Smooth muscle cell (in vitro differentiated cells): ENCODE data around the gene SLC37A3. TPM values are rescaled to one million over a fixed set of nuclear protein-coding genes. Genes with fewer than 3 reads are reported as not detected.

Source experiments
- DNase-seq: peaks from one replicate; lab custom pipeline; 2025; ENCODE audit not compliant: unreplicated experiment; lab: John Stamatoyannopoulos, UW
- H2AFZ ChIP-seq: fragments of 200-600 bp; sonication (generic); 2 replicates; pipeline ENCODE4 v1.6.0; 2016; ENCODE audit warnings: antibody characterized with exemption, low read depth, mild to moderate bottlenecking
- H3F3A ChIP-seq: fragments of 200-600 bp; sonication (generic); 2 replicates; pipeline ENCODE4 v1.6.0; 2017; ENCODE audit warnings: antibody characterized with exemption, low read depth
- H3K27ac ChIP-seq: fragments of 200-600 bp; sonication (generic); 2 replicates; pipeline ENCODE4 v1.5.1; 2016; ENCODE audit warnings: low read depth, mild to moderate bottlenecking
- H3K27me3 ChIP-seq: fragments of 200-600 bp; sonication (generic); 2 replicates; pipeline ENCODE4 v1.6.1; 2016; ENCODE audit warnings: low read depth, mild to moderate bottlenecking
- H3K36me3 ChIP-seq: fragments of 200-600 bp; sonication (generic); 2 replicates; pipeline ENCODE4 v1.5.1; 2016; ENCODE audit warnings: low read depth
- H3K4me1 ChIP-seq: fragments of 200-600 bp; sonication (generic); 2 replicates; pipeline ENCODE4 v1.5.1; 2016; ENCODE audit warnings: low read depth
- H3K4me2 ChIP-seq: fragments of 200-600 bp; sonication (generic); 2 replicates; pipeline ENCODE4 v1.6.0; 2016; ENCODE audit warnings: mild to moderate bottlenecking
- H3K4me3 ChIP-seq: fragments of 200-600 bp; sonication (generic); 2 replicates; pipeline ENCODE4 v1.5.1; 2016; ENCODE audit warnings: mild to moderate bottlenecking
- H3K79me2 ChIP-seq: fragments of 200-600 bp; sonication (generic); 2 replicates; pipeline ENCODE4 v1.6.0; 2016; ENCODE audit warnings: low read depth, mild to moderate bottlenecking
- H3K9ac ChIP-seq: fragments of 200-600 bp; sonication (generic); 2 replicates; pipeline ENCODE4 v1.6.0; 2016; ENCODE audit warnings: low read depth
- H3K9me3 ChIP-seq: fragments of 200-600 bp; sonication (generic); replicated peaks from 2 replicates; pipeline ENCODE4 v1.5.1; 2016; ENCODE audit warnings: low read depth
- H4K20me1 ChIP-seq: fragments of 200-600 bp; sonication (generic); 2 replicates; pipeline ENCODE4 v1.6.0; 2016; ENCODE audit warnings: low read depth
- CTCF ChIP-seq: fragments of 200-600 bp; sonication (generic); IDR thresholded peaks from 2 replicates; pipeline ENCODE4 v1.5.1; 2017; ENCODE audit warnings: borderline replicate concordance, mild to moderate bottlenecking, antibody characterized with exemption; ENCODE audit not compliant: insufficient read depth, poor library complexity, severe bottlenecking
- WGBS: methylation state at CpG from one replicate; pipeline ENCODE4 v1.1.7; 2016; ENCODE audit warnings: low lambda C conversion rate; 5-methylcytosine and 5-hydroxymethylcytosine counted together
- polyA plus RNA-seq: library from polyadenylated mRNA; unstranded; fragments of >200 nt; fragmentation: Nextera tagmentation; extraction: Ambion mirVana; gene quantifications from 2 replicates; pipeline ENCODE4 v1.2.1, GENCODE V29; 2016
- total RNA-seq: library from RNA; depleted of rRNA; stranded (reverse); fragments of >200 nt; gene quantifications from 2 replicates; pipeline ENCODE4 v1.2.3, GENCODE V29; 2014

The SLC37A3 gene
- total and polyA plus RNA-seq, 2 experiments from 2014 or later = 42.8 to 54.2 TPM

- TF ChIP-seq CTCF = no peak
- H3F3A ChIP-seq = no peaks in the 10 kb centered on the region
- no peak overlapping the region for H3K9ac ChIP-seq
- no peak for DNase-seq
- no peak overlapping the region for H3K4me2 ChIP-seq
- WGBS = 93% methylated on average over 6 of the region's 6 CpGs
- no peaks in the 10 kb centered on the region for H4K20me1 ChIP-seq
- H3K36me3 ChIP-seq = no peaks in the 10 kb centered on the region
- H3K9me3 ChIP-seq = no peaks in the 10 kb centered on the region
- no peak overlapping the region for H3K4me3 ChIP-seq
- H3K79me2 ChIP-seq = no peaks in the 10 kb centered on the region
- H3K27me3 ChIP-seq = no peaks in the 10 kb centered on the region
- H3K4me1 ChIP-seq = no peaks in the 10 kb centered on the region
- H2AFZ ChIP-seq = no peak overlapping the region
- no peak overlapping the region for H3K27ac ChIP-seq
These were observed 108.5 kb downstream of the SLC37A3 start for GRCh38 chr7:140289804-140290203.

- H3K4me1 ChIP-seq = no peaks in the 10 kb centered on the region
- no peak overlapping the region for H3K4me3 ChIP-seq
- no peak overlapping the region for H3K27ac ChIP-seq
- H3K79me2 ChIP-seq = no peaks in the 10 kb centered on the region
- H3F3A ChIP-seq = no peaks in the 10 kb centered on the region
- no peaks in the 10 kb centered on the region for H3K27me3 ChIP-seq
- H3K9ac ChIP-seq = no peak overlapping the region
- no peaks in the 10 kb centered on the region for H4K20me1 ChIP-seq
- no peak overlapping the region for H2AFZ ChIP-seq
- no peak overlapping the region for H3K4me2 ChIP-seq
- DNase-seq = no peak
- WGBS = 100% methylated on average over 3 of the region's 3 CpGs
- TF ChIP-seq CTCF = no peak
- H3K36me3 ChIP-seq = no peaks in the 10 kb centered on the region
- H3K9me3 ChIP-seq = no peaks in the 10 kb centered on the region
These were observed 110.3 kb downstream of the SLC37A3 start for GRCh38 chr7:140287988-140288387.

- Histone ChIP-seq H3K4me3 (no peak overlapping the region), H3K36me3 (no peaks in the 10 kb centered on the region), H3K4me2 (no peak overlapping the region), H2AFZ (no peak overlapping the region), H3K9ac (no peak overlapping the region), H3F3A (no peaks in the 10 kb centered on the region), H3K79me2 (no peaks in the 10 kb centered on the region), H4K20me1 (no peaks in the 10 kb centered on the region), H3K4me1 (no peaks in the 10 kb centered on the region), H3K27ac (no peak overlapping the region), H3K9me3 (no peaks in the 10 kb centered on the region), H3K27me3 (no peaks in the 10 kb centered on the region)
- DNase-seq = no peak
- 70% methylated on average over 6 of the region's 6 CpGs for WGBS
- TF ChIP-seq CTCF = no peak
These were observed 112.4 kb downstream of the SLC37A3 start for GRCh38 chr7:140285938-140286337.

- Histone ChIP-seq H4K20me1 (no peaks in the 10 kb centered on the region), H3K9me3 (no peaks in the 10 kb centered on the region), H3K36me3 (no peaks in the 10 kb centered on the region), H3K4me3 (no peak overlapping the region), H3K4me2 (no peak overlapping the region), H3K27me3 (no peaks in the 10 kb centered on the region), H2AFZ (no peak overlapping the region), H3F3A (no peaks in the 10 kb centered on the region), H3K4me1 (no peaks in the 10 kb centered on the region), H3K9ac (no peak overlapping the region), H3K27ac (no peak overlapping the region), H3K79me2 (no peaks in the 10 kb centered on the region)
- TF ChIP-seq CTCF = no peak
- no peak for DNase-seq
- whole genome bisulfite sequencing = 96% methylated on average over 1 of the region's 1 CpG
These were observed 114.3 kb downstream of the SLC37A3 start for GRCh38 chr7:140284062-140284461.
